WTC11 (cell line): ENCODE measurements around the gene TNN.

Experiments
- FOXK1 ChIP-seq: sonication (generic); formaldehyde crosslinking; IDR thresholded peaks from 2 replicates; pipeline ENCODE4 v1.8.0; 2022; ENCODE audit warnings: mild to moderate bottlenecking, moderate library complexity, missing genetic modification reagents
- JUN ChIP-seq: sonication (generic); formaldehyde crosslinking; IDR thresholded peaks from 2 replicates; pipeline ENCODE4 v1.8.0; 2023; ENCODE audit warnings: mild to moderate bottlenecking, missing genetic modification reagents
- NR3C1 ChIP-seq: sonication (generic); formaldehyde crosslinking; conservative IDR thresholded peaks from 2 replicates; pipeline ENCODE4 v1.8.1; 2023; ENCODE audit warnings: low read depth, mild to moderate bottlenecking, missing genetic modification reagents
- RORB ChIP-seq: fragments of 250-450 bp; sonication (Bioruptor Pico); IDR thresholded peaks from 2 replicates; pipeline ENCODE4 v1.9.0; 2021; ENCODE audit warnings: mild to moderate bottlenecking
- TEAD4 ChIP-seq: sonication (generic); formaldehyde crosslinking; IDR thresholded peaks from 2 replicates; pipeline ENCODE4 v1.8.0; 2022; ENCODE audit warnings: mild to moderate bottlenecking, missing genetic modification reagents
- TF ChIP-seq, protein P1 (sequence below): fragments of 200-600 bp; IDR thresholded peaks from 2 replicates; pipeline ENCODE4 v1.8.0; 2022; ENCODE audit warnings: antibody characterized with exemption
- TF ChIP-seq, protein P2 (sequence below): sonication (generic); formaldehyde crosslinking; IDR thresholded peaks from 2 replicates; pipeline ENCODE4 v1.8.1; 2022; ENCODE audit warnings: low read depth, mild to moderate bottlenecking, moderate library complexity, missing genetic modification reagents, borderline replicate concordance

DNA sequence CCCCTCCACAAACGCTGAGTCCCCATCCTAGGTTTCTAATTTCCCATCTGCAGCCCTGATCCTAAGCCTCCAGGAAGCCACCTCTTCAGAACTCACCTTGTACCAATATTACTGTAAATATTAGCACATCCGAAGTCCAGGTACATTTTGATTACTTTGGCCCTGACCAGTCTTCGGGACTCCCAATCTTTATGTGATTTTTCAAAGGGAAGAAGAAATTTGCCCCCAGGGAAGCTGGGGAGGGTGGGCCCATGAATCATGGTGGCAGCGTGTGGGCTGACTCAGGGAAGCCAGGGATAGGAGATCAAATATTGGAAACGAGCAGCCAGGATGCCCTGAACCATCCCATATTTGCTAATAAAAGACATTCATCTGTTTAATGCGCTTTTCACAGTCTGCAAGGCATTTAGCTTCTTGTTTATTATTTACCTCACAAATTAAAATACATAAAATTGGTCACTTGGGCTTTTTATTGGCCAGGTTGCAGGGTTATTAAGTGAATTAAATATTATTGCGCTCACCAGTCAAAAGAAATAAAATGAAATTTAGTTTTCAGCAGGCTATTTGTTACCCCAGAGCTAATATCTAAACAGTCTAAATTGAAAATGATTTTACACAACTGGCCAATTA, 78.4 kb downstream of the TNN start:
- TF ChIP-seq, protein P1, sequence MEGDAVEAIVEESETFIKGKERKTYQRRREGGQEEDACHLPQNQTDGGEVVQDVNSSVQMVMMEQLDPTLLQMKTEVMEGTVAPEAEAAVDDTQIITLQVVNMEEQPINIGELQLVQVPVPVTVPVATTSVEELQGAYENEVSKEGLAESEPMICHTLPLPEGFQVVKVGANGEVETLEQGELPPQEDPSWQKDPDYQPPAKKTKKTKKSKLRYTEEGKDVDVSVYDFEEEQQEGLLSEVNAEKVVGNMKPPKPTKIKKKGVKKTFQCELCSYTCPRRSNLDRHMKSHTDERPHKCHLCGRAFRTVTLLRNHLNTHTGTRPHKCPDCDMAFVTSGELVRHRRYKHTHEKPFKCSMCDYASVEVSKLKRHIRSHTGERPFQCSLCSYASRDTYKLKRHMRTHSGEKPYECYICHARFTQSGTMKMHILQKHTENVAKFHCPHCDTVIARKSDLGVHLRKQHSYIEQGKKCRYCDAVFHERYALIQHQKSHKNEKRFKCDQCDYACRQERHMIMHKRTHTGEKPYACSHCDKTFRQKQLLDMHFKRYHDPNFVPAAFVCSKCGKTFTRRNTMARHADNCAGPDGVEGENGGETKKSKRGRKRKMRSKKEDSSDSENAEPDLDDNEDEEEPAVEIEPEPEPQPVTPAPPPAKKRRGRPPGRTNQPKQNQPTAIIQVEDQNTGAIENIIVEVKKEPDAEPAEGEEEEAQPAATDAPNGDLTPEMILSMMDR: no peak
- TF ChIP-seq, protein P2, sequence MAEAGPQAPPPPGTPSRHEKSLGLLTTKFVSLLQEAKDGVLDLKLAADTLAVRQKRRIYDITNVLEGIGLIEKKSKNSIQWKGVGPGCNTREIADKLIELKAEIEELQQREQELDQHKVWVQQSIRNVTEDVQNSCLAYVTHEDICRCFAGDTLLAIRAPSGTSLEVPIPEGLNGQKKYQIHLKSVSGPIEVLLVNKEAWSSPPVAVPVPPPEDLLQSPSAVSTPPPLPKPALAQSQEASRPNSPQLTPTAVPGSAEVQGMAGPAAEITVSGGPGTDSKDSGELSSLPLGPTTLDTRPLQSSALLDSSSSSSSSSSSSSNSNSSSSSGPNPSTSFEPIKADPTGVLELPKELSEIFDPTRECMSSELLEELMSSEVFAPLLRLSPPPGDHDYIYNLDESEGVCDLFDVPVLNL (CRISPR knock-in tag): no peak
- no peak for TF ChIP-seq JUN
- TF ChIP-seq RORB (CRISPR knock-in tag): no peak
- TF ChIP-seq FOXK1 (CRISPR knock-in tag): no peak
- no peak for TF ChIP-seq TEAD4 (CRISPR knock-in tag)
- TF ChIP-seq NR3C1 (CRISPR knock-in tag): no peak
